Epithelial cell of proximal tubule (primary cell): Measurements from ENCODE around the gene LILRA1. TPM values are rescaled to one million over a fixed set of nuclear protein-coding genes. Genes with fewer than 3 reads are reported as not detected.
"Not testable (repeated sequence)": the region's sequence is repeated elsewhere in the genome, so short reads cannot be mapped to it uniquely, and the experiment has no call there.

Experiments used
- DNase-seq: peaks from one replicate; pipeline ENCODE4 v3.0.0-alpha.2; 2011; ENCODE audit warnings: low read depth
- H3K4me3 ChIP-seq: 2 replicates; pipeline ENCODE4 v1.5.1; 2011; ENCODE audit warnings: low read depth, mild to moderate bottlenecking, low read length
- total RNA-seq: library from RNA; depleted of rRNA; stranded (reverse); fragments of >200 nt; gene quantifications from 2 replicates; pipeline ENCODE4 v1.2.3, GENCODE V29; 2015
- TF ChIP-seq, protein P1 (sequence below): conservative IDR thresholded peaks from 2 replicates; pipeline ENCODE4 v1.5.1; 2012; ENCODE audit warnings: low read depth, mild to moderate bottlenecking, low read length

LILRA1 gene
- total RNA-seq, 1 donor from 2014 or later = not detected

DNA sequence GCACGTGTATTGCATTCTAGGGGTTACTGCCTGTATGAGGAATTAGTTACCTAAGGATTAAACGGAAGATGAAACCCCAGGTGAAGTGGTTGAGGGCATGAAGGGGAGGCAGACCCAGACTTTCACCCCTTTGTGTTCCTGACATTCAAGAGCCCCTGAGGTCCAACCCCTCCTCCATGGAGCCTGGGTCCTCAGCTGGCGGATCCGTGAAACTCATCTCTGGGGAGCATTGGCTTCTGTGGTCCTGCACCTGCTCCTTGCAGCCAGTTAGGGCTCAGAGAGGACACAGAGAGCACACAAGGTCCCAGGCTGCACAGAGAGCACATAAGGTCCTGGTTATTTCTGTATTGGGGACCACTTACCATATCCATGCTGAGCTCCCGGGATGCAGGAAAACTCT, 7.0 kb upstream of the LILRA1 start:
- DNase-seq = no peak
- TF ChIP-seq, protein P1, sequence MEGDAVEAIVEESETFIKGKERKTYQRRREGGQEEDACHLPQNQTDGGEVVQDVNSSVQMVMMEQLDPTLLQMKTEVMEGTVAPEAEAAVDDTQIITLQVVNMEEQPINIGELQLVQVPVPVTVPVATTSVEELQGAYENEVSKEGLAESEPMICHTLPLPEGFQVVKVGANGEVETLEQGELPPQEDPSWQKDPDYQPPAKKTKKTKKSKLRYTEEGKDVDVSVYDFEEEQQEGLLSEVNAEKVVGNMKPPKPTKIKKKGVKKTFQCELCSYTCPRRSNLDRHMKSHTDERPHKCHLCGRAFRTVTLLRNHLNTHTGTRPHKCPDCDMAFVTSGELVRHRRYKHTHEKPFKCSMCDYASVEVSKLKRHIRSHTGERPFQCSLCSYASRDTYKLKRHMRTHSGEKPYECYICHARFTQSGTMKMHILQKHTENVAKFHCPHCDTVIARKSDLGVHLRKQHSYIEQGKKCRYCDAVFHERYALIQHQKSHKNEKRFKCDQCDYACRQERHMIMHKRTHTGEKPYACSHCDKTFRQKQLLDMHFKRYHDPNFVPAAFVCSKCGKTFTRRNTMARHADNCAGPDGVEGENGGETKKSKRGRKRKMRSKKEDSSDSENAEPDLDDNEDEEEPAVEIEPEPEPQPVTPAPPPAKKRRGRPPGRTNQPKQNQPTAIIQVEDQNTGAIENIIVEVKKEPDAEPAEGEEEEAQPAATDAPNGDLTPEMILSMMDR = no peak
- H3K4me3 ChIP-seq = no peak overlapping the region

DNA sequence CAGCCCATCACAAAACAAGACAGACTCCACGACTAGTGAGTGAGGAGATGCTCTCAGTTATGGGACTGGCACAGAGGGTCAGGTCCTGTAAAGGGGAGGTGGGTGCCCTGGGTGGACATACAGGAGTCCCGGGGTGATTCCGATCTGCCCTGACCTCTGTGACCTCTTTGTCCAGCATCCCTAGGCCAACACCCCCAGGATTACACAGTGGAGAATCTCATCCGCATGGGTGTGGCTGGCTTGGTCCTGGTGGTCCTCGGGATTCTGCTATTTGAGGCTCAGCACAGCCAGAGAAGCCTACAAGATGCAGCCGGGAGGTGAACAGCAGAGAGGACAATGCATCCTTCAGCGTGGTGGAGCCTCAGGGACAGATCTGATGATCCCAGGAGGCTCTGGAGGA, 6.4 kb upstream of the LILRA1 start:
- no peak overlapping the region for H3K4me3 ChIP-seq
- TF ChIP-seq, protein P1 = no peak
- no peak for DNase-seq

DNA sequence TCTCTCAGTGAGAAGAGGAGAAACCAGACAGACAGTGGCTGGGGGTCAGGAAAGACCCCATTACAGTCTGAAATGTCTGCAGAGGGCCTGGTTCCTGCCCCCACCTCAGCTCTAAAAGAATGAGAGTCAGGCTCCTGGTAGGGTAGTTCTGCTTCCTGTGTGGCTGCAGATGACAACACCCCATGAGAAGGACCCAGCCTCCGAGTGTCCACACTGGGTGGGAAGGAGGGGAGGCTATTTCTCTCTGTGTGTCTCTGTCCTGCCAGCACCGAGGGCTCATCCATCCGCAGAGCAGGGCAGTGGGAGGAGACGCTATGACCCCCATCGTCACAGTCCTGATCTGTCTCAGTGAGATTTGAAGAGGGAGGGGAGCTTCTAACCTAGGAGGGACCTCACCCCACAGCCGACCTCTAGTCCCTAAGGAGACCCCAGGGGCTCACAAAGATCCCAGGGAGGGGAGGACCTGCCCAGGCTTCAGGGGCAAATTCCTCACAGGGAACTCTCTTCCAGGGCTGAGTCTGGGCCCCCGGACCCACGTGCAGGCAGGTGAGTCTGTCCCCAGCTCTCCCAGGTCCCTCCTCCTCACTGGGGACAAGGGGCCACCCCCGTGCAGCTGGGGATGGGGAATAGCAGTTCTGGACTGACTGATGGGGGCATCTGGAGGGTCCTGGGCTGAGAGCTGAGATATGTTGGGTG, 647 bp downstream of the LILRA1 start:
- DNase-seq = not testable (repeated sequence)

DNA sequence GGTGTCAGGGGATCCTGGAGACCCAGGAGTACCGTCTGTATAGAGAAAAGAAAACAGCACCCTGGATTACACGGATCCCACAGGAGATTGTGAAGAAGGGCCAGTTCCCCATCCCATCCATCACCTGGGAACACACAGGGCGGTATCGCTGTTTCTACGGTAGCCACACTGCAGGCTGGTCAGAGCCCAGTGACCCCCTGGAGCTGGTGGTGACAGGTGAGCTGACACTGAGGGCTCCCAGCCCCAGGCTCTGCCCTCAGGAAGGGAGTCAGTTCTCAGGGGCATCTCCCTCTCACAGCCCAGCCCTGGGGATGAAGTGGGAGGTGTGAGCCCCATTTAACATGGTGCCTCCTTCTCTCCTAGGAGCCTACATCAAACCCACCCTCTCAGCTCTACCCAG, 1.3 kb downstream of the LILRA1 start:
- TF ChIP-seq, protein P1 = no peak
- DNase-seq = no peak
- no peak overlapping the region for H3K4me3 ChIP-seq

More for the DNA sequence above, 647 bp downstream of the LILRA1 start:
- not testable (repeated sequence) for H3K4me3 ChIP-seq

DNA sequence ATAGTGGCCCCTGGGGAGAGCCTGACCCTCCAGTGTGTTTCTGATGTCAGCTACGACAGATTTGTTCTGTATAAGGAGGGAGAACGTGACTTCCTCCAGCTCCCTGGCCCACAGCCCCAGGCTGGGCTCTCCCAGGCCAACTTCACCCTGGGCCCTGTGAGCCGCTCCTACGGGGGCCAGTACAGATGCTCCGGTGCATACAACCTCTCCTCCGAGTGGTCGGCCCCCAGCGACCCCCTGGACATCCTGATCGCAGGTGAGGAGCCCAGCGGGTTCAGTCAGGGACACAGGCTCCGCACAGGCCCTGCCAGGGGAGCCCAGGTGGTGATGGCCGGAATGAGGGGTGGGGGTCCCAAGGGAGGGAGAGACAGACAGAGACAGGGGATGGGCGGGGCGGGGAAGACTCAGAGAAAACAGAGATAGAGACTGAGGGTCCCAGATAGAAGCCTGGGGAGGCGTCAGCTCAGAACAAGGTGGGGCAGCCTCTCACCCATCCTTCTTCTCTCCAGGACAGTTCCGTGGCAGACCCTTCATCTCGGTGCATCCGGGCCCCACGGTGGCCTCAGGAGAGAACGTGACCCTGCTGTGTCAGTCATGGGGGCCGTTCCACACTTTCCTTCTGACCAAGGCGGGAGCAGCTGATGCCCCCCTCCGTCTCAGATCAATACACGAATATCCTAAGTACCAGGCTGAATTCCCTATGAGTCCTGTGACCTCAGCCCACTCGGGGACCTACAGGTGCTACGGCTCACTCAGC, 2.4 kb downstream of the LILRA1 start:
- DNase-seq, H3K4me3 ChIP-seq: not testable (repeated sequence)

DNA sequence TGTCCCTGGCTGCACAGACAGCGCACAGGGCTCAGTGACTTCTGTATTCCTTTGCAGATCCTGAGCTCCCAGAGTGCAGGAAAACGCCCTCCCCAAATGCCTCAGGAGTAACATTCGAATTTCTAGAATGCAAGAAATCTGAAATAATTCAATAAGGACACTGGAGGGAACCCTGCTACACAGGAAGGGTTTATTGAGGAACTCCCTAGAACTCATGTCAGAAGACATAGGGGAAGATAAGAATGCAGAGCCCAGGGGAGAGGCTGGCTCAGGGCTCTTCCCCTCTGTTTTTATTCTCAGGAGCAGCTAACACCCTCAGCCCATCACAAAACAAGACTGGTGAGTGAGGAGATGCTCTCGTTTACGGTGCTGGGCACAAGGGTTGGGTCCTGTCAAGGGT, 6.8 kb downstream of the LILRA1 start:
- no peak for DNase-seq
- no peak overlapping the region for H3K4me3 ChIP-seq
- TF ChIP-seq, protein P1 = no peak

DNA sequence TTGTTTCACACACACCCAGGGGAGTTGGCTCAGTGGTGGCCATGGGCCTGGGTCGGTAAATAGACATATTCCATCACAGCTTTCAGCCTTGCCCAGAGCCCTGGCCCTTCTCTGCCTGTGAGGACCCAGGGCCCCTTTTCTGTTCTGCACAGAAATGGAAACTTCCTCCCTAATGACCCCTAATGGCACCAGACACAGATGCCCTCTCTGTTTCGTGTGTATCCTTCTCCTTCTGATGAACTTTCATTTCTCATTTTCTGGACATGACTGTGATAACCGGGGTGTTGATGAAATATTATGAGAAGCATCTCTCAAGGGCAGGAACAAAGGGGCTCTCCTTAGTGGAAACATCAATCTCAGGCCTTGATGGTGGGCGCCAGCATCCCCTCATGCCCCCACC, 12.8 kb downstream of the LILRA1 start:
- no peak for DNase-seq
- TF ChIP-seq, protein P1 = no peak
- no peak overlapping the region for H3K4me3 ChIP-seq
